NCI-H146 (cell line): ENCODE measurements around the gene BNIP1.
A peak's percentile ranks its signal among the peaks of the same experiment; 100 is the strongest.
"Not testable (repeated sequence)": the region's sequence is repeated elsewhere in the genome, so short reads cannot be mapped to it uniquely, and the experiment has no call there.

Source experiments
- DNase-seq: peaks from one replicate; lab custom pipeline; 2025; lab: John Stamatoyannopoulos, UW

BNIP1 gene

DNA sequence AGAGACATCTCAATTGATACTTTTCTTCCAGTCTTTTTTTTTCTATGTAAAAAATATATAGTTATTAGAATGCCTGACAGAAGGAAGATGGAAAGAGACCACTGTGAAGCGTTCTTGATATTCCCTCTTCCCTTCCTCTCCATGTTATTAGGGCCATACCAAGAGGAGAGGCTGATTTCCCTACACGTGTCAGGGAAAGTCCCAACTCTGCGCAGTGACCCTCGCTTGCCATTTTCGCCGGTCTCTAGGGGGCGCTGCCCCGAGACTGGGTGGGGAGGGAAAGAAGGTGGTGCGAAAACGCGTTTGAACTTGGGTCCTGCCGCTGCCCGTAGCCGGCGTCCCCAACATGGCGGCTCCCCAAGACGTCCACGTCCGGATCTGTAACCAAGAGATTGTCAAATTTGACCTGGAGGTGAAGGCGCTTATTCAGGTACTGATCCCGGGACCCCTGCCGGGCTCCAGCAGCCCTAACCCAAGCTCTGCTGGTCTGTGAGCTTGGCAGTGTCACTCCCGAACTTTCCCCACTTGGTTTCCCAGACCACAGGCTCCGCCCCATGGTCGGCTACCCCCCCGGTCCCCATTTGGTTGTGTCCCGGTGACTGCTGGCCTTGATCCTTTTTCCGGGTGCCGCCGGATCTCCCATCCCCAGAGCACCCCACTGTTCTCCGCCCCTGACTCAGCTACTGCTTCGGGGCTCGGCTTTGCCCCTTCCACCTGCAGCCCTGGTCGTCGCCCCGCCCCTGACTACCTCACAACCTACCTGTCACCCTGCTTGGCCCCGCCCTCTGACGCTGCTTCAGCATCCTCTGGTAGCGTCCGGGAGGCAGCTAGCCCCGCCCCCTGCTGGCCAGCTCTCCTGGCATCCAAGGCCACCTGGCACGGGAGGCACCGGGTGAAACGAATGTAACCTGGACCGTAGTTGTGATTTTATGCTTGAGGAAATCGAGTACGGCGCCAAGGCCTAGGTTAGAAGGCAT is at the start of gene BNIP1:
Gene BNIP1 (plus strand): TSS at position 332 of the 977 bp plus-strand sequence. CDS start 15 bp downstream, at position 347.
- peak; percentile 95 for DNase-seq

DNA sequence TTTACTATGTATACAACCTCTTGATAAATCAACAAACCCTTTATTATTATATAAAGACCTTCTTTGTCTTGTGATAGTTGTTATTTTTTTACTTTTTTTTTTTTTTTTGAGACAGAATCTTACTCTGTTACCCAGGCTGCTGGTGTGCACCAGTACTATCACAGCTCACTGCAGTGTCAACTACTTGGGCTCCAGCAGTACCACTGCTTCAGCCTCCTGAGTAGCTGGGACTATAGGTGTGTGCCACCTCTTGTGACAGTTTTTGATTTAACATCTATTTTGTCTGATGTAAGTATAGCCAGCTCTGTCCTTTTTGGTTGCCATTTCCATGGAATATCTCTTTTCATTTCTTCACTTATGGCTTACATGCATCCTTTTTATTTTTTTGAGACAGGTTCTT is 45.5 kb upstream of the BNIP1 start:
- no peak for DNase-seq

- no peak for DNase-seq
Measured at GRCh38 chr5:173099461-173099860, 44.9 kb upstream of the BNIP1 start.

- no peak for DNase-seq
Measured at GRCh38 chr5:173101245-173101644, 43.1 kb upstream of the BNIP1 start.

DNA sequence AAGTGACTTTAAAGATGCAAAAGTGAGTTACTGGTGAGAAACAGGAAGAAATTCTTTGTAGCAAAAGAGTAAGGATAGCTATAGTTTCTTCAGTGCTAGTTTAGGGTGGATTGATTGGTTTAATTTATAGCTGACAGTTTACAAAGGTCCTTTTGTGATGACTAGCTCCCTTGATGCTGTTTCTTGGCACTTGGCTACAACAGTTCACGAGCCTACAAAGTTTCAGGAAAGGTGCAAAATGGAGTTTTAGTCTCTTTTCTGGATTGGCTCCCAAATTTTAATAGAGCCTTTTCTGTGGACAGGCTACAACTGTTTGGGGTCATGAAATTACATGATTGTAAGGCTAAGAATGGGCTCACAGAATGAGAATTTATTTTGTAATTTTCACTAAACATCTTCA is 40.9 kb upstream of the BNIP1 start:
- DNase-seq, result no peak

- no peak for DNase-seq
Measured at GRCh38 chr5:173108914-173109313, 35.4 kb upstream of the BNIP1 start.

DNA sequence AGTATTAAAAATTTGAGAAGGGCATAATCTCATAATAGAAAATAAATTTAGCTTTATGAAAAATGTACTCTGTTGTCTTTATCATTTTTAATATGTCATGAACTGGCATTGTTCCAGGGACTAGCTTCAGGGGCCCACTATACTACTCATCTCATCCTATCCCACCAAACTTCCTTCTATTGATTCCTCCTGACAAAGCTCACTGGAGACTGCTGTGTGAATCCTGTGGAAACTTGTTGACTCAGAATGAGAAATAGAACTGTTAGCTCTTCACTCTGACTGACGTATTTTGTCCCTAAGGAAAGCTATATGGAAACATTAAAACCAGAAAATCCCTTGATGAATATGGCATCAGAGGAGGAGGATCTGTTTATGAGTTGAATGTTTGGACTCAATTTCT is 29.8 kb upstream of the BNIP1 start:
- no peak for DNase-seq

DNA sequence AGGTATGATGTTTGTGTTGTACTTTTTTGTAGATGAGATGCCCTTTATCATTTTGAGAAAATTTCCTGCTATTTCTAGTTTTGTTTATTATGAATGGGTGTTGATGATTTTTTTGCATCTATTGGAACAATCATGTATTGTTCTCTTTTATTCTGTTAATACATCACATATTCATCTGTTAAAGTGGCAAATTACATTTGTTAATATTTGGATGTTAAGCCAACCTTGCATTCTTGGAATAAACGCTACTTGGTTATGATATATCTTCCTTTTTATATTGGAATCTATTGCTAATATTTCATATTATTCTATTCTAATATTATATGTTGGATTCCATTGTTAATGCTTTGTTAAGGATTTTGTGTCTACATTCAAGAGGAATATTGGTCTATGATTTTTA is 24.6 kb upstream of the BNIP1 start:
- DNase-seq, result no peak

- no peak for DNase-seq
Measured at GRCh38 chr5:173123416-173123815, 20.9 kb upstream of the BNIP1 start.

- DNase-seq, result not testable (repeated sequence)
Measured at GRCh38 chr5:173132166-173132565, 12.2 kb upstream of the BNIP1 start.

DNA sequence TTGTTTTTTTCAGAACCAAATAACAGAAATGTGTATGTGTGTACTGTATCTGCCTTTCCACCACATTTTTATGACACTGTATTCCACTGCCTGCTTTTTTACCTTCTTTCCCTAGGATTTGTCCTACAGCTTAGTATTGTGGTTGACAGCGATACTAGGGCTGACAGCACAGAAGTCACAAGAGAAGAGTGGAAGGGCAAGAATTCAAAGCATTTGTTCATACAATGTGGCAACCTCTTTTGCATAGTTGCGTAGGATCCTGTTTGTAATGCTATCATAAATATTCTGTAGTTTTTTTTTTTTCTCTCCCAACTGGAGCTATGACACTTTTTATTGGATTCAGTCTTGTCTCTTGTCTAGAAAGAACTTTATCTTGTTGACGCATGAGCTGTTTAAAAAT is 5.6 kb upstream of the BNIP1 start:
- no peak for DNase-seq

- DNase-seq, result no peak
Measured at GRCh38 chr5:173139631-173140030, 4.7 kb upstream of the BNIP1 start.

DNA sequence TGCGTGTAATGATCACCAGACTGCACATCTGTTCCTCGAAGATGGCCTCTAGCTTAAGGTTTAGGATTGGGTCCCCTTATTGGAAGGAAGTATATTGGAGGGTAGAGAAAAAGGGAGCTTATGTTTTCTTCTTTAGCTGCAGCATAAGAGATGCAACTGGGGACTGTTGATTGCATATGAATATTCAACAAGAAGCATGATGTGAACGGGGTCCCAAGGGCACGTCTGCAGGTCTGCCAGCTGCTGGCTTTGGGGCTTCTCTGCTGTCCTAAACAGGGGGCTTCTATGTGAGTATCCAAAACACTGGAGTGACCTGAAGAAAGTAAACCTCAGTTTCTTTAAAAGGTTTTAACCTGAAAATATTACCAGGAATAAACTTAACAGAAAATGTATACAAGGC is 3.6 kb upstream of the BNIP1 start:
- no peak for DNase-seq

- DNase-seq, result no peak
Measured at GRCh38 chr5:173143567-173143966, 764 bp upstream of the BNIP1 start.

- no peak for DNase-seq
Measured at GRCh38 chr5:173148354-173148753, 4.0 kb downstream of the BNIP1 start.

DNA sequence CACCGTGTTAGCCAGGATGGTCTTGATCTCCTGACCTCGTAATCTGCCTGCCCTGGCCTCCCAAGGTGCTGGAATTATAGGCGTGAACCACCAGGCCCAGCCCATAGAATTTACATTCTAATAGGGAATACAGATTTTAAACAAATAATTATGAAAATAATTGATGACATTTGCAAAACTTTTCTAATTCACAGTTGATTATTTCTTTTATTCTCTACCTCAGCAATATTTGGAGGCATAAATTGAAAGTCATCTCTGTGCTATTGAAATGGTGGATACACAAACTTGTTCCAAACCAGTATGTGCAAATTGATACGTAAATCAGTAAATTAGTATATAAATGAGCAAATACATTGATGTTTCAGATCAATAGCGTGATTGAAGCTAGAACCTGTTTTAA is 8.2 kb downstream of the BNIP1 start:
- DNase-seq, result no peak

GRCh38 chr5:173153842-173154241 is 9.5 kb downstream of the BNIP1 start:
- DNase-seq, result no peak

DNA sequence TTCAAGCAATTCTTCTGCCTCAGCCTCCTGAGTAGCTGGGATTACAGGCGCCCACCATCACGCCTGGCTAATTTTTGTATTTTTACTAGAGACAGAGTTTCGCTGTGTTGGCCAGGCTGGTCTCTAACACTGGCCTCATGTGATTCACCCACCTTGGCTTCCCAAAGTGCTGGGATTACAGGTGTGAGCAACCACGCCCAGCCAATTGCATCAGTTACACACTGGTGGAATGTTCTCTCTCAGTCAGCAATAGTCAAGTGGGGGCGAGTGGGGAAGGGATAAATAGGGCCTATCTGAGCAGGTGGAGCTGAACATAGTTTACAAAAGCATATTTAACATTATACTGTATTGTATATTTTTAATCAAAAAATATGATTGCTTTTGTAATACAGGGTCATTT is 10.3 kb downstream of the BNIP1 start:
- not testable (repeated sequence) for DNase-seq

DNA sequence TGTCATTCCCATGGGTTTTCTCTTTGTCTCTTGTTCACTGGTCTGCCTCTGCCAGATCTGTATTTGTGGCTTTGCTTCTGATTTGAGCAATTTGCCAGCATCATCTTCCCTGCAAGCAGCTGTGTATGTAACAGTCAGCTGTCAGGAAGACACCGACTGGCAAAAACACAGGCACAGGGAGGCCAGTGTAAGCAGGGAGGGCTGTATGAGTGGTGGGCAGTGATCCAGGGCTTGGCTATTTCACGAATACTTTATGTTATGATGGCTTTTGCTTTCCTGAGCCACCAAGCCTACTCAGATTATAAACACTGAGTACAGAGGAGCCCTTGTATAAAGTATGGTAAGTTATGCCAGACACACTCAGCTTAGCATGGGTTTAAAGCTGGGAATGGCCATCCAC is 11.6 kb downstream of the BNIP1 start:
- no peak for DNase-seq

DNA sequence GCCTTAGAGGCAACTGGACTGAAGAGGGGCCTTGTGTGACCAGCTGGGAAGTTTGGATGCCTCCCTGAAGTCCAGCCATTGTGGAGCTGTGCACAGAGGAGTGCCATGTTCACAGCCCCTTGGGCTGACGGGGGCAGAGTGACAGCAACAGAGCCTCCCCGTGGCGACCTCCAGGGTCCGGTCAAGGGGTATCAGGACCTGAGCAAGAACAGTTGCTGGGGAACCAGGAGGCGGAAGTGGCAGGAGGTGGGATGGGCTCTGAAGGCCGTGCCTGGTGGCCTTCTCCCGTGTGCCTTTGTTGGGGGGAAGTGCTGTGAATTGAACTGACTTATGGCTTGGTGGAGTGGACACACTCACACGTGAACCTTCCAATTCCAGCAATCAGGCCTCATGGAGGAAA is 14.0 kb downstream of the BNIP1 start:
- DNase-seq, result no peak

DNA sequence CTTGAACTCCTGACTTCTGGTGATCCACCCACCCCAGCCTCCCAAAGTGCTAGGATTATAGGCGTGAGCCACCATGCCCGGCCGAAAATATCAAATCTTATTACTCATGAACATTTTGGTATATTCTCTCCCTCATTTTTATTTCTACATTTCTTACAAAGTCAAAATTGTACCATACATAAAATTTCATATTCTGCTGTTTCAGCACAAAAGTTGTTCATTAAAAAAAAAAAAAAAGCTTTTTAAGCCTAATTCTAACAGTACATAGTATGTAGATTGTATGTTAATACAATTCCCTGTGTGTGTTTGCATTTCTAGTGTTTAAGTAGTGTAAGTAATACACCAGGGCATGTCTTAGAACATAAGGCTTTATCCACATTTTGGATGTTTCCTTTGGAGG is 14.9 kb downstream of the BNIP1 start:
- no peak for DNase-seq

- DNase-seq, result no peak
Measured at GRCh38 chr5:173161148-173161547, 16.8 kb downstream of the BNIP1 start.

DNA sequence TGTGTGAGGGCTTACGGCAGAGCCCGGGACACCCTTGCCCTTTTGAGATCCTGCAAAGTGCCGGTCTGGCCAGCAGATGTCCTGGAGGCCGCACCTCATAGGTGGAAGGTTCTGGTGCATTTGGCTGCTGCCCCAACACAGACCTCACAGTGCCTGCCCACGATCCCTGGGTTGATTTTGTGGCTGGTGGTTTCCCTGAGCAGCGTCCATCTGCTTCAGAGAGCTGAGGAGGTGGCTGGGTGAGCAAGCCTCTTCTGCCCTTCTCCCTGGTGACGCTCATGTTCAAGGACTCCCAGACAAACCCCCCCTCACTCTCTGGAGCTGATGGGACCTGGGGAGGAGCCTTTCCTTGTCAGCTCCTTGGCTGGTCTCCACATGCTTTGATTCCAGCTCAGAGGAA is 18.9 kb downstream of the BNIP1 start:
- no peak for DNase-seq
